HG02973 (cell line): ENCODE results near the gene STRBP.

ENCODE experiments used
- ATAC-seq: cut with Tn5 transposase; IDR thresholded peaks from one replicate; pipeline ENCODE4 v1.9.1; 2021; ENCODE audit warnings: moderate library complexity; ENCODE audit not compliant: unreplicated experiment

Gene STRBP

GRCh38 chr9:123104807-123105206, 163.6 kb downstream of the STRBP start:
- ATAC-seq = no peak

- no peak for ATAC-seq
These were observed 165.8 kb downstream of the STRBP start for GRCh38 chr9:123102375-123103113.

GRCh38 chr9:123099548-123099947, 168.8 kb downstream of the STRBP start:
- ATAC-seq = no peak

- ATAC-seq = no peak
These were observed 169.3 kb downstream of the STRBP start for GRCh38 chr9:123099042-123099441.

GRCh38 chr9:123098096-123098459, 170.3 kb downstream of the STRBP start:
- no peak for ATAC-seq

GRCh38 chr9:123097430-123098095, 170.8 kb downstream of the STRBP start:
- no peak for ATAC-seq

- no peak for ATAC-seq
These were observed 171.4 kb downstream of the STRBP start for GRCh38 chr9:123096987-123097386.

GRCh38 chr9:123093141-123093540, 175.2 kb downstream of the STRBP start:
- no peak for ATAC-seq

- ATAC-seq = no peak
These were observed 176.9 kb downstream of the STRBP start for GRCh38 chr9:123091459-123091858.

GRCh38 chr9:123090956-123091355, 177.4 kb downstream of the STRBP start:
- ATAC-seq = no peak

GRCh38 chr9:123090198-123090896, 178.0 kb downstream of the STRBP start:
- ATAC-seq = no peak

- no peak for ATAC-seq
These were observed 178.6 kb downstream of the STRBP start for GRCh38 chr9:123089790-123090189.

GRCh38 chr9:123089040-123089439, 179.3 kb downstream of the STRBP start:
- no peak for ATAC-seq

GRCh38 chr9:123087359-123087888, 181.0 kb downstream of the STRBP start:
- ATAC-seq = no peak

GRCh38 chr9:123085916-123086315, 182.5 kb downstream of the STRBP start:
- ATAC-seq = no peak

GRCh38 chr9:123084256-123084655, 184.1 kb downstream of the STRBP start:
- no peak for ATAC-seq

GRCh38 chr9:123083680-123084079, 184.7 kb downstream of the STRBP start:
- ATAC-seq = no peak

- no peak for ATAC-seq
These were observed 186.6 kb downstream of the STRBP start for GRCh38 chr9:123081824-123082223.

- ATAC-seq = no peak
These were observed 187.9 kb downstream of the STRBP start for GRCh38 chr9:123080444-123080843.

- no peak for ATAC-seq
These were observed 193.8 kb downstream of the STRBP start for GRCh38 chr9:123074628-123075027.

- no peak for ATAC-seq
These were observed 194.4 kb downstream of the STRBP start for GRCh38 chr9:123073991-123074422.

- no peak for ATAC-seq
These were observed 194.9 kb downstream of the STRBP start for GRCh38 chr9:123073441-123073840.
